Stimulated activated naive CD8-positive, alpha-beta T cell treated with anti-CD3 and anti-CD28 coated beads, Interleukin-15, amount 100 ng/mL, for 72 hours (primary cell): ENCODE data around the gene ANGEL1.
A peak's percentile ranks its signal among the peaks of the same experiment; 100 is the strongest.

Experiments used
- ATAC-seq: fragments of 150-1000 bp; cut with Tn5 transposase; 2 replicates; pipeline ENCODE4 v1.10.0; 2021; ENCODE audit warnings: mild to moderate bottlenecking, moderate library complexity
- DNase-seq, 2 donors: peaks; one replicate each; pipeline ENCODE4 v3.0.0; 2021 to 2022
- H3K27ac Mint-ChIP-seq, 2 donors: one replicate each; pipeline ENCODE4 v1.8.0; 2022; ENCODE audit warnings: mild to moderate bottlenecking in 2 of 2, mixed read lengths in 2 of 2, moderate library complexity in 2 of 2
- H3K27me3 Mint-ChIP-seq: one replicate; pipeline ENCODE4 v1.8.0; 2022; ENCODE audit warnings: mixed read lengths
- H3K4me1 Mint-ChIP-seq: one replicate; pipeline ENCODE4 v1.8.0; 2022; ENCODE audit warnings: mild to moderate bottlenecking, mixed read lengths
- H3K4me3 Mint-ChIP-seq, 2 donors: one replicate each; pipeline ENCODE4 v1.8.0; 2022; ENCODE audit warnings: mild to moderate bottlenecking in 2 of 2, mixed read lengths in 2 of 2, moderate library complexity in 1 of 2
- H3K9me3 Mint-ChIP-seq, 2 donors: one replicate each; pipeline ENCODE4 v1.8.0; 2022; ENCODE audit warnings: mixed read lengths in 2 of 2

ANGEL1 gene

DNA sequence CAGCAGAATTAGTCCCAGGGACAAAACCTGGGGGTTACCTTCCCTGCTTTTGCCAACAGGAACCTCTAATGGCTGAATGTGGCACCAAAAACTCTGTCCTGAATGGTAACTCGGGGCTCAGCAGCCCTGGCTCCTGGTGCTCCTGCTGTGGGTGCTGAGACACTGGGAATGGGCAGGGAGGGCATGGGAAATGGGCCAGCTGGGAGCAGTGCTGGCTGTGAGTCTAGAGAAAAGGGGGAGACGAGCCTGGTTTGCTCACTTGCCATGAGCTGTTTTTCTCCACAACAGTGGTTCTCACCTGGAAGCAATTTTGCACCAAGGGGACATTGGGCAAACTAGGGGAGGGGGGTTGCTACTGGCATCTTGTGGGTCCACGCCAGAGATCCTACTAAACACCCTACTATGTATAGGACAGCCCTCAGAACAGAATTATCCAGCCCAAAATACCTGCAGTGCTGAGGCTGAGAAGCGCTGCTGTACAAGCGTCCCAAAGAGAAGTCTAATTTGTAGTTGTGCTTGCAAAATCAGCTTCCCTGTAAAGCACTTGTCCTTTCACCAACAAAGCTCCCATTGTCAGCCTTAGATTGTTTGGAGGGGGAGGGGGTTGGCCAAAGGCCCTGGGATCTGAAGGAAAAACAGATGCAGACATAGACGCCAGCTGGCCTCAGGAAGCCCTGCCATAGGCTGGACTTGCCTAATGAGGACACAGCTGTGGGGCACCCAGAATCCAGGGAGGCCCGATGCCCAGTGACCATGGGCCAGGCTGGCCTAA is 17.2 kb upstream of the ANGEL1 start:
- DNase-seq (no peak), ATAC-seq (no peak)
- no peaks in the 10 kb centered on the region for H3K4me1 Mint-ChIP-seq
- peak overlapping the region; percentile 20 to 31 for H3K27ac Mint-ChIP-seq
- H3K27me3 Mint-ChIP-seq, result peaks cover 10% of the 10 kb centered on the region
- H3K4me3 Mint-ChIP-seq, result no peak overlapping the region
- H3K9me3 Mint-ChIP-seq, result no peaks in the 10 kb centered on the region

DNA sequence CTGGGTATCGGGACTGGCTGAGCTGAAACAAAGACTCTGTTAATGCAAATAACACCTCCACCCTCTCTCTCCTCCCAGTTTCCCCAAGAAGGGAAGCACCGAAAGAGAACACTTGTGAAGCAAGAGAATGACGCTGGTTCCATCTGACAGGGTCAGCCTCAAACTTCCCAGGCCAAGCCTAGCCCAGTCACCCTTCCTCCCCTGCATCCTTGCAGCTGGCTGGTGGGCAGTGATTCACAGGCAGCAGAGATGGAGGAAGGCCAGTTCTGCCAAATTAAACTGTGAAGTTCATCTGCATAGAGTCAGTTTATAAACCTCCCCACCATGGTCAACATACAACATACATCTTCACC is 16.3 kb upstream of the ANGEL1 start:
- Mint-ChIP-seq H3K4me3 (no peak overlapping the region), H3K9me3 (no peaks in the 10 kb centered on the region), H3K27ac (no peak overlapping the region), H3K27me3 (peaks cover 1% of the 10 kb centered on the region), H3K4me1 (no peaks in the 10 kb centered on the region)
- DNase-seq, result no peak
- ATAC-seq, result no peak

DNA sequence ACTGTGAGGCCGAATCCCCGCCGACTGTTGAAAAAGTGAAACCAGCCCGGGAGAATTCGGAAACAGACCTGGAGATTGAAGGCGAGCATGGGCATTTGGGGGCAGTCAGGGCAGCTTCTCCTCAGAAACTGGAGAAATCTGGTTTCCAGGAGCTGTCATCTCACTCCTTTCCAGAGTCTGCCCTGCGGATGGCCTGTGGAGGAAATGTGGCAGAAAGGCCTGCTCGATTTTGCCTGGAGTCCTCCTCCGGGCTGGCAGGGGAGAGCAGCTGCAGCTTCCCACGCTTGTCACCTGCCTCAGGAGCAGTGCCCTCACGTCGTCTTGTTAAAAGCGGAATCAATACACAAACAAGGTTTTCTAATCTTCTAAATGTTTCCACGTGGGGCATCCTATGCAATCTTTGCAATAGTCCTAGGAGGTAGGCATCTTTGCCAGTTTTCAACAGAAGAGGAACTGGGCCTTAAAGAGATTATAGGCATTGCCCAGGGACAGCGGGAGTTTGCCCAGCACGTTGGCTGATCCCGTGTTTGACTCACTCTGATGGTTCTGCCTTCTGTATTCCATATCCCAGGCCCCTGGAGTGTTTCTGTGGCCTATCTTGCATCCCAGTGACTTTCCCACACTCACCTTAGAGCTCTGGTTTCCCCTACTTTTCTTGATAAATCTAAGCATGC is 15.8 kb upstream of the ANGEL1 start:
- Mint-ChIP-seq H3K27ac (no peak overlapping the region), H3K4me1 (no peaks in the 10 kb centered on the region), H3K27me3 (no peaks in the 10 kb centered on the region), H3K9me3 (no peaks in the 10 kb centered on the region), H3K4me3 (no peak overlapping the region)
- no peak for DNase-seq
- ATAC-seq, result no peak

DNA sequence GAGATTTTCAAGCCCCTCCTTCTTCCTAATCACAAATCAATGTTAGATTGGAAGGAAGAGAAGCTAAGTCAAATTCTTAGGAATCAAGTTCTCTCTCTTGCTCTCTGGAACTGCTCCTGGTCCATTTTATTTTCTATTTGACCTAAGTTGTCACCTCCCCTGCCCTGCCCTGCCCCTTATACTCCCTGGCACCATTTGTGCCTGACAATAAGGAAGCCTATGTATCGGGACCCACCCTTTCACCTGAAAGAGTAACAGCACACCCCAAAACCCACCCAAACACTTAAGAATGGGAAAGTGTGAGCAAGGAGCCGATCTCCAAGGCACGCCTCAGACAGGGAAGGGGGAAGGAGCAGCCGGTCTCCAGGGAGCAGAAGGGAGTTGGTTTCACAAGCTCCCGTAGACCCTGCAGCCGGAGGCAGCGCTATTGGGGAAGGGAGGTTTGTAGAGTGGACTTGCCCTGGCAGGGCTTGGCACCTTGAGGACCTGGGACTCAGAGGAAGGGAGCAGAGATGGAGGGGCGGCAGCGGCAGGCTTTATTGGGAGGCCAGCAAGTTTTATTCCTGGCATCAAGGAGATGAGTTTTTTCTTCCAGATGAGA is 15.1 kb upstream of the ANGEL1 start:
- Mint-ChIP-seq H3K9me3 (no peaks in the 10 kb centered on the region), H3K27me3 (no peaks in the 10 kb centered on the region), H3K4me1 (no peaks in the 10 kb centered on the region), H3K4me3 (no peak overlapping the region), H3K27ac (no peak overlapping the region)
- DNase-seq, result no peak
- ATAC-seq, result no peak

DNA sequence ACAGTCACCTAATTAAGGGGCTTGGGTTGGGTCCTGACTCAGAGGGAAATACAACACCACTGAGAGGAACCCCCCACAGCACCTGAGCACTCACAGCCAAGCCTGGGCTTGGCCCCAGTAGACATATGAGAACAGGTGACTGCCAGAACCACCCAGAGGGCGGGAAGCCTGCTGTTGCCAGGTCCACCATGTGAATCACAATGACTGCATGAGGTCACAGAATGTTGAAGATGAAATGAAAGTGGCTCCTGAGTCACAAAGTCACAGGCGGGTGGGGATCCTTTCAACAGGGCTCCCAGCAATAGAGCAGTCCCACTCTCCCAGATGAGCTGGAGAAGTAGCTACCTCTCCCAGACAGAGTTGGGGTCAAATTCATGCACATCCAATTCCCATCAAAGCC is 13.4 kb upstream of the ANGEL1 start, which contains the start of gene LRRC74A:
Gene LRRC74A, plus strand, starts transcription at position 287 of the 400 bp plus-strand sequence. CDS start 290 bp downstream, outside the sequence.
- ATAC-seq, result no peak
- H3K27me3 Mint-ChIP-seq, result no peaks in the 10 kb centered on the region
- no peak within 1 kb of the TSS for H3K27ac Mint-ChIP-seq
- no peaks in the 10 kb centered on the region for H3K9me3 Mint-ChIP-seq
- H3K4me1 Mint-ChIP-seq, result no peaks in the 10 kb centered on the region
- no peak for DNase-seq
- H3K4me3 Mint-ChIP-seq, result no peak within 1 kb of the TSS

- peaks cover 5% of the 10 kb centered on the region for H3K27me3 Mint-ChIP-seq
- H3K27ac Mint-ChIP-seq, result no peak overlapping the region
- H3K4me1 Mint-ChIP-seq, result no peaks in the 10 kb centered on the region
- no peak for DNase-seq
- no peak overlapping the region for H3K4me3 Mint-ChIP-seq
- H3K9me3 Mint-ChIP-seq, result no peaks in the 10 kb centered on the region
- ATAC-seq, result no peak
These were observed 8.0 kb upstream of the ANGEL1 start for GRCh38 chr14:76820700-76821099.

DNA sequence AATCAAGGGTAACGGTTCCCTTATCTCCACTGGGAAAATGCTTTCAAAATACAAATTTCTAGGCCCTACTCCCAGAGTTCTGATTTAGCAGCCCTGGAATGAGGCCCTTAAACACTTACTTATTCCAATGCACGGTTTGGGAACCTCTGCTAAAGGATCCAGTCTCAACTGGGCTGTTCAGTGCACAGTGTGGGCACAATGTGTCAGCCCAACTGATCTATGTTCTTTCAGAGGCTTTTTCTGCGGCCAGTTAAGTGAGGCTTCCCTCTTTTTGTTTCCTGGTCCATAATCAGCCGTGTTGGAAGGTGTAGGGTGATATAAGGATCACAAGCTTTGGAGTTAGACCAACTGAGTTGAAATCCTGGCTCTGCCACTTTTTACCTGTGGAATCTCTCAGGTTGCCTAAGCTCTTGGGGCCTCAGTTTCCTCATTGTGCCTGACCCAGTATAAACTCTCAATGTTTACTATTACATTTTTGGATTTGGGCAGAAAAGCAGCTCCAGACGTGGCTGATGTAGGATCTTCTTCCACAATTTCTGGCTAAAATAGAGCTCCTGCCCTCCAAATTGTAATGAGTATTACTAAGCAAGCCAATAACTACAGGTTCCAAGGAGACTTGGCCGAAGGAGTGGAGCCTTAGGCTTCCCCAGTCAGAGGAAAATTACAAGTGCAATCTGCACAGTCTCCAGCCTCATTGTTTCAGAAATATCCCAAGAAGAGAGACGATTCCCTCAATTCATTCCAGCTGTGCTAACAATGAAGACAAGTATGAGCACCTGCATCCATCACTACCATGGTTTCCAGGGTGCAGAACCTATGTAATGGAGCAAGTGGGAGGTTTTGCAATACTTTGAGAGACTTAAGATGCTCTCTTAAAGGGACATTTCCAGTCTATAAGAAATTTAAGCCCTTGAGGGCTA is 2.3 kb upstream of the ANGEL1 start:
- DNase-seq, result no peak
- ATAC-seq, result no peak
- Mint-ChIP-seq H3K9me3 (no peaks in the 10 kb centered on the region), H3K4me1 (peaks cover 27% of the 10 kb centered on the region), H3K27ac (no peak overlapping the region), H3K4me3 (no peak overlapping the region), H3K27me3 (peaks cover under 1% of the 10 kb centered on the region)

DNA sequence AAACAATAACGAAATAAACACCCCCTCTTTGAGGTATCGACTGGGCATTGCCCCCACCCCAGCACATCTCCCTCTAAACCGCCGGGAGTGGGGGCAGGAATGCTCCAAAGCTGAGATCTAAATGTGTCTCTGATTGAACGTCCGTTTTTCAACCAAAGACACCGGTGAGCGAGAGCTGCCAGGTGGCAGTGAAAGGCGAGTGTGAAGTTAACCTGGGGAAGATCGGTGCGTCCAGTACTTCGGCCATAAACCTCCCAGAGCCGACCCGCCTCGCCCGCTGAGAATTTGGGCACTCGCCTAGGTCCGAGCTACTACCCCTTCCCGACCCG is 625 bp downstream of the ANGEL1 start:
- no peaks in the 10 kb centered on the region for H3K27me3 Mint-ChIP-seq
- H3K9me3 Mint-ChIP-seq, result no peaks in the 10 kb centered on the region
- H3K27ac Mint-ChIP-seq, result peak overlapping the region; percentile 84 to 89
- peaks cover 41% of the 10 kb centered on the region for H3K4me1 Mint-ChIP-seq
- DNase-seq (no peak), ATAC-seq (no peak)
- peak overlapping the region; percentile 95 for H3K4me3 Mint-ChIP-seq

DNA sequence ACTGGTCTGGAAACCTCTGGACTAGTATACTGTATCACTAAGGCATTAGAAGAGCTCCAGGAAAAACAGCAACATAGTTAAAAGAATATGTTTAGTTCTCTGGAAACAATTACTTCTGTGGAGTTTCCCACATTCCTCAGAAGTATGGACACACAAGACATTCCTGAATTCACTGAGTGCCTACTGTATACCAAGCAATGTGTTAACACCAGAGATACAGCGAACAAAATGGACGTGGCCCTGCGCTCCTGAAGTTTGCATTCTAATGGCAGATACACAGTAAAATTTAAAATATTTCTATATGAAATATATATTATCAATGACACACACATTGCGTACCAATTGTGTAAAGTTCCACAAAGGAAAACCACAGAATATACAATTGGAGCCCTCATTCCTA is 1.1 kb downstream of the ANGEL1 start:
- Mint-ChIP-seq H3K27ac (peak overlapping the region; percentile 84 to 89), H3K4me3 (peak overlapping the region; percentile 95), H3K27me3 (no peaks in the 10 kb centered on the region), H3K9me3 (no peaks in the 10 kb centered on the region), H3K4me1 (peaks cover 45% of the 10 kb centered on the region)
- DNase-seq (no peak), ATAC-seq (no peak)

DNA sequence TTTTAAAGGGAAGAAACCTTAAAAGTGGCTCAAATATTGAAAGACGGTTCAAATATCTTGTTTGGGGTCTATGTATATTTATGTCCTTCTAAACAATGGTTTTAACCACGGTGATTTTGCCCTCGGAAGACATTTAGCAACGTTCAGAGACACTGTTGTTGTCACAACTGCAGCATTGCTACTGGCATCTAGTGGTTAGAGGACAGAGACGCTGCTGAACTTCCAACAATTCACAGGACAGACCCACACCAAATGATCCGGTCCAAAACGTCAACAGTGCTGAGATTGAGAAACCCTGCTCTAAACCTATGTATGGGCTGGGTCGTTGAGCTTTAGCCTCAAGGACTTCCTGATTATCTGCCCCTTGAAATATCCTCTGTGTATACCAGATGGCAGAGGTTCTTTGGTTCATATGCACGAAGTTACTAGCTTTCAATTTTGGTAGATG is 1.7 kb downstream of the ANGEL1 start:
- no peaks in the 10 kb centered on the region for H3K27me3 Mint-ChIP-seq
- H3K4me3 Mint-ChIP-seq, result peak overlapping the region; percentile 95
- H3K9me3 Mint-ChIP-seq, result no peaks in the 10 kb centered on the region
- H3K27ac Mint-ChIP-seq, result no peak overlapping the region
- ATAC-seq (peak; percentile 34), DNase-seq (peak in 1 of 2 donors; percentile 22)
- H3K4me1 Mint-ChIP-seq, result peaks cover 45% of the 10 kb centered on the region

DNA sequence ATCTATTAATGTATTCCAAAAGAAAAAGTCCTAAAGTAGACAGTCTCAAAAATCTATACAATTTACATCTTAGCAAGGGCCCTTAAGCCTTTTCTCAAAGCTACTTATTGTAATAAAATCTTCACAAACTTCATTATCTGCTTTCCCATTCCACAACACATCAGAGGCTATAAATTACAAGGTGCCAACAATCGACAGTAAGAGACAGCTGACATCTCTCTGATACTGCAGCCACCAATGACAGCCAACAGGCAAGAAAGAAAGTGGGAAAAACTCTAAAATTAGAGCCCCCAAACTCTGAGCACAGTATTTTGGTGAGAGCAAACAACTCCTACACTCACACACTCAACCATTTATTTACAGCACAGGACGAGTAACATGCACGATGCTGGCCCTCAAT is 2.2 kb downstream of the ANGEL1 start:
- no peak for ATAC-seq
- Mint-ChIP-seq H3K4me3 (peak overlapping the region; percentile 95), H3K4me1 (peaks cover 45% of the 10 kb centered on the region)

GRCh38 chr14:76808990-76809389 is 3.7 kb downstream of the ANGEL1 start:
- Mint-ChIP-seq H3K4me3 (no peak overlapping the region), H3K4me1 (peaks cover 45% of the 10 kb centered on the region), H3K27me3 (no peaks in the 10 kb centered on the region), H3K9me3 (no peaks in the 10 kb centered on the region), H3K27ac (no peak overlapping the region)
- DNase-seq (no peak), ATAC-seq (no peak)

More for the DNA sequence above, 2.2 kb downstream of the ANGEL1 start:
- H3K27me3 Mint-ChIP-seq, result no peaks in the 10 kb centered on the region
- no peak for DNase-seq
- H3K9me3 Mint-ChIP-seq, result no peaks in the 10 kb centered on the region
- no peak overlapping the region for H3K27ac Mint-ChIP-seq

DNA sequence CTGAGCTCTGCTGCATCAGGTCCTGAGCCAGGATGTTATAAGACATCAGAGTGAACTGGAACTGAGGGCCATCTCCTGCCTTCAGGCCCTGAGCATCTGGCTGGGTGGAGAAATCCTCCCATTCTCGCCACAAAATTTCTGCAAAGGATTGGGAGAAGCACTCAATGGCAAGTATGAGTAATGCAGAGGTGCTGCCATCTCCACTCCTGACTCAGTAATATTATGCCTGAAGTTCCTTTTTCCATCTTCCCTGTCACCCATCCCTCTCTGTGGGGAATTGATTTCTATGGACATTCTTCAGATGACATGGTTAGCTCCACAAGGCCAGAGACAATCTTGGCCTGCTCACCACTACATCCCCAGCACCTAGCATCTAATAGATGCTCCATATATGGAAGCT is 4.7 kb downstream of the ANGEL1 start:
- DNase-seq (no peak), ATAC-seq (no peak)
- Mint-ChIP-seq H3K27ac (no peak overlapping the region), H3K9me3 (no peaks in the 10 kb centered on the region), H3K4me1 (peaks cover 43% of the 10 kb centered on the region), H3K27me3 (no peaks in the 10 kb centered on the region), H3K4me3 (no peak overlapping the region)

DNA sequence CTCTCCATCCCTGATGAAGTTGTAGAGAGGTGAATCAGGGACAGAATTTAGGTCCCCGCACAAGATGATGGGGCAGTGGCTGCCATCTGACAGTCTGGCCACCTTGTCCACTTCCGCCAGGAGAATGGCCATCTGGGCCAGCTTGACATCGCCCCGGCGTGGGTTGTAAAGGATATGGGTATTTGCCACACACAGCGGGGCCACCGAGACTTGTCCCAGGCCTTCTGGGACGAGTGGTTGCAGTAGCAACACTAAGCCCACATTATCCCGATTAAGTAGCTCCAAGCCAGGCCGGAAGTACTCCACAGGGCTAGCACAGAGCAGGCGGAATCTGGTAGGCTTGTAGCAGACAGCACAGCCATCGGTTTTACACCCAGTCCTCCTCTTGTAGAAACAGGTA is 6.2 kb downstream of the ANGEL1 start:
- Mint-ChIP-seq H3K27ac (no peak overlapping the region), H3K4me1 (peaks cover 40% of the 10 kb centered on the region), H3K4me3 (no peak overlapping the region), H3K9me3 (no peaks in the 10 kb centered on the region), H3K27me3 (no peaks in the 10 kb centered on the region)
- ATAC-seq (no peak), DNase-seq (no peak)

DNA sequence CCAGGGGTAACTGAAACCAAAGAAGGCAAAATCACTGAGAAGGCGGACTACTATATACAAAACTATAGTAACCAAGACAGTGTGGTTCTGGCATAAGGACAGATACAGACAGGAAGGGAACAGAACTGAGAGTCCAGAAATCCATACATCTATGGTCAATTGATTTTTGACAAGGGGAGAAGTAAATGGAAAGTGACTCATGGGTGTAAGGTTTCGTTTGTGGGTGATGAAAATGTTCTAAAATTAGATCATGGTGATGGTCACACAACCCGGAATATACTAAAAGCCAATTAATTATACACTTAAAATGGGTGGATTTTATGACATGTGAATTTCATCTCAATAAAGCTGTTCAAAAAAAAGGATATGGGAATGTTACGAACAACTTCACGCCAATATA is 18.7 kb downstream of the ANGEL1 start:
- H3K27ac Mint-ChIP-seq, result no peak overlapping the region
- H3K4me1 Mint-ChIP-seq, result no peaks in the 10 kb centered on the region
- DNase-seq (no peak), ATAC-seq (no peak)
- no peak overlapping the region for H3K4me3 Mint-ChIP-seq
- no peaks in the 10 kb centered on the region for H3K27me3 Mint-ChIP-seq
- no peaks in the 10 kb centered on the region for H3K9me3 Mint-ChIP-seq
